CD4-positive, CD25-positive, alpha-beta regulatory T cell (primary cell): ENCODE data around the gene IDH3B. TPM values are rescaled to one million over a fixed set of nuclear protein-coding genes. Genes with fewer than 3 reads are reported as not detected.
A peak's percentile ranks its signal among the peaks of the same experiment; 100 is the strongest.

ENCODE experiments used
- ATAC-seq, 2 donors: fragments of 150-1000 bp; cut with Tn5 transposase; one replicate each; pipeline ENCODE4 v1.10.0; 2021; ENCODE audit warnings: low read depth in 2 of 2, moderate number of reproducible peaks in 2 of 2, moderate library complexity in 1 of 2
- DNase-seq, 3 donors: peaks; one replicate each; pipeline versions ENCODE4 v3.0.0 to v3.0.0-alpha.2; 2012 to 2022; ENCODE audit warnings: mixed read lengths in 1 of 3
- H3K27ac ChIP-seq: one replicate; pipeline ENCODE4 v1.7.0; 2013; ENCODE audit warnings: mild to moderate bottlenecking, low read length; ENCODE audit not compliant: insufficient read depth, poor library complexity, severe bottlenecking
- H3K27me3 ChIP-seq: one replicate; pipeline ENCODE4 v1.7.0; 2013; ENCODE audit warnings: low read length; ENCODE audit not compliant: control insufficient read depth, insufficient read depth
- H3K36me3 ChIP-seq: one replicate; pipeline ENCODE4 v1.7.0; 2013; ENCODE audit warnings: mild to moderate bottlenecking, low read length, moderate library complexity; ENCODE audit not compliant: control insufficient read depth, insufficient read depth
- H3K4me1 ChIP-seq: 2 replicates; pipeline ENCODE4 v1.7.0; 2013; ENCODE audit warnings: mild to moderate bottlenecking, low read length; ENCODE audit not compliant: insufficient read depth, control insufficient read depth, poor library complexity, severe bottlenecking
- H3K4me3 ChIP-seq: one replicate; pipeline ENCODE4 v1.7.0; 2013; ENCODE audit warnings: low read depth, mild to moderate bottlenecking, low read length, moderate library complexity
- H3K9me3 ChIP-seq, 2 experiments: 1 replicate in 1 of 2; 2 replicates in 1 of 2; pipeline ENCODE4 v1.7.0; 2013; ENCODE audit warnings: low read length in 2 of 2, mild to moderate bottlenecking in 1 of 2, moderate library complexity in 1 of 2; ENCODE audit not compliant: control insufficient read depth in 2 of 2
- H3K27ac Mint-ChIP-seq, 3 donors: one replicate each; pipeline ENCODE4 v1.8.0; 2020 to 2022; ENCODE audit warnings: mild to moderate bottlenecking in 3 of 3, mixed read lengths in 3 of 3, moderate library complexity in 2 of 3
- H3K27me3 Mint-ChIP-seq: one replicate; pipeline ENCODE4 v1.8.0; 2022; ENCODE audit warnings: mild to moderate bottlenecking, mixed read lengths
- H3K36me3 Mint-ChIP-seq: one replicate; pipeline ENCODE4 v1.8.0; 2020; ENCODE audit warnings: mixed read lengths
- H3K4me1 Mint-ChIP-seq, 4 donors: one replicate each; pipeline ENCODE4 v1.8.0; 2020 to 2022; ENCODE audit warnings: mixed read lengths in 4 of 4, mild to moderate bottlenecking in 1 of 4
- H3K4me3 Mint-ChIP-seq, 4 donors: one replicate each; pipeline ENCODE4 v1.8.0; 2020 to 2022; ENCODE audit warnings: mild to moderate bottlenecking in 4 of 4, mixed read lengths in 4 of 4, moderate library complexity in 3 of 4
- H3K9me3 Mint-ChIP-seq, 7 donors: one replicate each; pipeline ENCODE4 v1.8.0; 2020 to 2022; ENCODE audit warnings: mixed read lengths in 7 of 7, mild to moderate bottlenecking in 3 of 7, moderate library complexity in 2 of 7
- polyA plus RNA-seq, 4 donors: library from polyadenylated mRNA; unstranded; fragments of 300-500 nt; fragmentation: Illumina TruSeq; gene quantifications; one replicate each; pipeline ENCODE4 v1.2.3, GENCODE V29; 2021
- total RNA-seq: library from RNA; stranded (reverse); gene quantifications from one replicate; pipeline ENCODE4 v1.2.3, GENCODE V29; 2022

IDH3B gene
- total and polyA plus RNA-seq, 5 donors from 2014 or later: 106 to 117 (median 111) TPM

GRCh38 chr20:2654384-2654822, 9.6 kb downstream of the IDH3B start:
- H3K36me3 ChIP-seq: peaks cover 54% of the 10 kb centered on the region
- no peaks in the 10 kb centered on the region for H3K9me3 Mint-ChIP-seq
- H3K27me3 Mint-ChIP-seq: no peaks in the 10 kb centered on the region
- peak overlapping the region; percentile 91 to 93 (median 92) for H3K4me3 Mint-ChIP-seq
- H3K4me3 ChIP-seq: peak overlapping the region; percentile 89
- no peak for DNase-seq
- H3K9me3 ChIP-seq: no peaks in the 10 kb centered on the region
- peak overlapping the region in 2 of 3 donors; percentile 46 to 72 for H3K27ac Mint-ChIP-seq
- peaks cover 34% of the 10 kb centered on the region for H3K4me1 ChIP-seq
- ATAC-seq: no peak
- H3K27me3 ChIP-seq: no peaks in the 10 kb centered on the region
- no peak overlapping the region for H3K27ac ChIP-seq
- H3K36me3 Mint-ChIP-seq: peaks cover 40% of the 10 kb centered on the region
- peaks cover 9 to 43% (median 18%) of the 10 kb centered on the region in 4 donors for H3K4me1 Mint-ChIP-seq

- Mint-ChIP-seq H3K36me3 (peaks cover 35% of the 10 kb centered on the region), H3K27ac (peak overlapping the region in 2 of 3 donors; percentile 72 to 85), H3K27me3 (no peaks in the 10 kb centered on the region), H3K4me1 (peaks cover 9 to 43% (median 17%) of the 10 kb centered on the region in 4 donors), H3K9me3 (no peaks in the 10 kb centered on the region), H3K4me3 (peak overlapping the region; percentile 91 to 93 (median 92))
- Histone ChIP-seq H3K36me3 (peaks cover 47% of the 10 kb centered on the region), H3K27me3 (no peaks in the 10 kb centered on the region), H3K4me3 (peak overlapping the region; percentile 89), H3K27ac (peak overlapping the region; percentile 87), H3K4me1 (peaks cover 34% of the 10 kb centered on the region), H3K9me3 (no peaks in the 10 kb centered on the region)
- DNase-seq (no peak), ATAC-seq (no peak)
These were observed 10.2 kb downstream of the IDH3B start for GRCh38 chr20:2653556-2654383.

- H3K27ac Mint-ChIP-seq: peak overlapping the region; percentile 69 to 85 (median 72)
- ATAC-seq (peak; percentile 48 to 53), DNase-seq (no peak)
- no peaks in the 10 kb centered on the region for H3K27me3 ChIP-seq
- peak overlapping the region; percentile 87 for H3K27ac ChIP-seq
- H3K27me3 Mint-ChIP-seq: peaks cover 2% of the 10 kb centered on the region
- H3K9me3 ChIP-seq: no peaks in the 10 kb centered on the region
- H3K9me3 Mint-ChIP-seq: no peaks in the 10 kb centered on the region
- peak overlapping the region; percentile 91 to 93 (median 92) for H3K4me3 Mint-ChIP-seq
- peaks cover 30% of the 10 kb centered on the region for H3K36me3 Mint-ChIP-seq
- H3K4me1 ChIP-seq: peaks cover 34% of the 10 kb centered on the region
- peak overlapping the region; percentile 89 for H3K4me3 ChIP-seq
- peaks cover 9 to 44% (median 18%) of the 10 kb centered on the region in 4 donors for H3K4me1 Mint-ChIP-seq
- H3K36me3 ChIP-seq: peaks cover 39% of the 10 kb centered on the region
These were observed 11.1 kb downstream of the IDH3B start for GRCh38 chr20:2652724-2653555.

- peaks cover 9 to 46% (median 19%) of the 10 kb centered on the region in 4 donors for H3K4me1 Mint-ChIP-seq
- Histone ChIP-seq H3K4me3 (peak within 1 kb of the TSS; percentile 89), H3K36me3 (peaks cover 31% of the 10 kb centered on the region), H3K27ac (peak within 1 kb of the TSS; percentile 87), H3K27me3 (no peaks in the 10 kb centered on the region), H3K4me1 (peaks cover 34% of the 10 kb centered on the region), H3K9me3 (no peaks in the 10 kb centered on the region)
- peaks cover 21% of the 10 kb centered on the region for H3K36me3 Mint-ChIP-seq
- H3K9me3 Mint-ChIP-seq: no peaks in the 10 kb centered on the region
- H3K27me3 Mint-ChIP-seq: peaks cover 4% of the 10 kb centered on the region
- DNase-seq: peak; percentile 90 to 97 (median 94)
- peak within 1 kb of the TSS; percentile 91 to 97 (median 92) for H3K4me3 Mint-ChIP-seq
- peak within 1 kb of the TSS; percentile 81 to 92 (median 85) for H3K27ac Mint-ChIP-seq
- ATAC-seq: peak; percentile 93 to 94
These were observed 12.0 kb downstream of the IDH3B start, which contains the start of gene NOP56 for GRCh38 chr20:2651772-2652723. TSS of gene NOP56 (plus strand) at chr20:2652632. CDS start at chr20:2652661, 29 bp downstream.

- Histone ChIP-seq H3K27me3 (no peaks in the 10 kb centered on the region), H3K36me3 (no peaks in the 10 kb centered on the region), H3K27ac (no peak overlapping the region), H3K9me3 (no peaks in the 10 kb centered on the region), H3K4me3 (no peak overlapping the region), H3K4me1 (no peaks in the 10 kb centered on the region)
- peaks cover 4% of the 10 kb centered on the region for H3K27me3 Mint-ChIP-seq
- DNase-seq (no peak), ATAC-seq (no peak)
- H3K27ac Mint-ChIP-seq: no peak overlapping the region
- peaks cover 17% of the 10 kb centered on the region for H3K36me3 Mint-ChIP-seq
- H3K4me3 Mint-ChIP-seq: no peak overlapping the region
- H3K4me1 Mint-ChIP-seq: peaks cover 0 to 10% (median 6%) of the 10 kb centered on the region in 4 donors
- no peaks in the 10 kb centered on the region for H3K9me3 Mint-ChIP-seq
These were observed 20.3 kb downstream of the IDH3B start for GRCh38 chr20:2643708-2644107.

GRCh38 chr20:2640899-2641298, 23.1 kb downstream of the IDH3B start:
- peaks cover 0 to 4% (median 0%) of the 10 kb centered on the region in 4 donors for H3K4me1 Mint-ChIP-seq
- peak overlapping the region in 1 of 3 donors; percentile 31 for H3K27ac Mint-ChIP-seq
- no peak for ATAC-seq
- no peaks in the 10 kb centered on the region for H3K36me3 ChIP-seq
- H3K4me3 ChIP-seq: no peak overlapping the region
- no peak overlapping the region for H3K27ac ChIP-seq
- H3K36me3 Mint-ChIP-seq: peaks cover 17% of the 10 kb centered on the region
- no peaks in the 10 kb centered on the region for H3K9me3 ChIP-seq
- H3K4me3 Mint-ChIP-seq: no peak overlapping the region
- H3K9me3 Mint-ChIP-seq: no peaks in the 10 kb centered on the region
- no peak for DNase-seq
- H3K4me1 ChIP-seq: no peaks in the 10 kb centered on the region
- H3K27me3 Mint-ChIP-seq: no peaks in the 10 kb centered on the region
- H3K27me3 ChIP-seq: no peaks in the 10 kb centered on the region

- Histone ChIP-seq H3K4me3 (no peak overlapping the region), H3K27me3 (no peaks in the 10 kb centered on the region), H3K36me3 (no peaks in the 10 kb centered on the region), H3K4me1 (no peaks in the 10 kb centered on the region), H3K27ac (no peak overlapping the region), H3K9me3 (no peaks in the 10 kb centered on the region)
- Mint-ChIP-seq H3K36me3 (peaks cover 17% of the 10 kb centered on the region), H3K27ac (peak overlapping the region in 1 of 3 donors; percentile 26), H3K4me1 (peaks cover 0 to 4% (median 0%) of the 10 kb centered on the region in 4 donors), H3K27me3 (no peaks in the 10 kb centered on the region), H3K4me3 (no peak overlapping the region), H3K9me3 (no peaks in the 10 kb centered on the region)
- ATAC-seq: no peak
- no peak for DNase-seq
These were observed 23.8 kb downstream of the IDH3B start for GRCh38 chr20:2640260-2640659.
